NCI-H2081 treated with DMSO at 0.1 percent for 48 hours (cell line): ENCODE measurements around the gene TAF1.
"Not testable (repeated sequence)": the region's sequence is repeated elsewhere in the genome, so short reads cannot be mapped to it uniquely, and the experiment has no call there.

Experiments used
- DNase-seq: peaks from one replicate; lab custom pipeline; 2025; lab: John Stamatoyannopoulos, UW

Gene TAF1

DNA sequence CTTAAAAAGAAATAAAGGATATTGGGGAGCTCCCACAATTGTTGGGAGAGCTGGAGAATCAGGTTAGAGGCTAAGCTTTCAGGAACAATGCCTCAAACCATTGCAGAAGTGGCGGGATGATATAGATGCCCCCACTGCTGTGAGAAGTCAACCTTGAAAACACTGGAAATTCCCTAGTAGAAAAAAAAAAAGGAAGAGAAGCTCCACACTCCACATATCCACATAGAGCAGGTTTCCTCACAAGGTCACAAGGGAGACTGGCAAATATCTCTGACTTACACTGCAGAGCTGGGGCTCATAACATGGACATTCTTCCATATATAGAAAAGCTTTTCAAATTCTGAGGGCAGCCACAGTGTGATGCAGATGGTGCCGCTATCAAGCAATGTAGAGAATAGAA lies 144.0 kb downstream of the TAF1 start:
- no peak for DNase-seq

GRCh38 chrX:71513731-71514130 lies 147.6 kb downstream of the TAF1 start:
- DNase-seq, result not testable (repeated sequence)

GRCh38 chrX:71514367-71515037 lies 148.3 kb downstream of the TAF1 start:
- no peak for DNase-seq

DNA sequence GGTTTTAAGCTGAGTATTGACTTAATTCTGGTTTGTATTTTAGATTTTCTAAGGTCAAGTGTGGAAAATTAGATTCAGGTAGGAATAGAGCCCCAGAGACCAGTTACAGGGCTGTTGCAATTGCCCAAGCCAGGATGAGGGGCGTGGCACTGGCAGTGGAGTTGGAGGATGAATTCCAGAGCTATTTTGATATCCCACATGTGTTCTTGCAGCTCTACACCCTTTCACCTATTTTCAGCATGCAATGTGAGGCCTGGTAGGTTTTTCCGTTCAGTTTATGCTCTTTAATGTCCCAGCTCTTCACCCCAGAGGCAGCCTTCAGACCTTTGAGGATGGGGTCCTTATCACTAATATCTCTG lies 148.9 kb downstream of the TAF1 start:
- DNase-seq, result no peak
